ENCODE measurements around the gene EPM2A.

EPM2A gene

DNA sequence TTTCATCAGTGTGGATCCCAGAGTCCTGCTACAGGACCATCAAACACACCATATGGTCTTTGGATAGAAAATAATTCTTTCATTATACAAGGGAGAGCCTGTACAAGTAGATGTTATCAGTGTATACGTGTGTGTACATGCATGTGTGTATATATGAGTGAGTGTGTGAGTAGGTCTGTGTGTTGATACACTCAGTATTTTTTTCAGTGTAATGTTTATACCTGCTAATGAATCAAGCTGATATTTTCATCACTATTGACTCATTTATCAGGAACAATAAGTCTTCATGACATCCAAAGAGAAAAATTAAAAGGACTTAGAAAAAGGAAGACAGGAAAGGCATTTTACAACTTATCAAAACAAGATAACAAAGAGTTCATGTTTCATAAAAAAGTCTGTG lies 66.5 kb downstream of the EPM2A start:
- DNase-seq = no peak

DNA sequence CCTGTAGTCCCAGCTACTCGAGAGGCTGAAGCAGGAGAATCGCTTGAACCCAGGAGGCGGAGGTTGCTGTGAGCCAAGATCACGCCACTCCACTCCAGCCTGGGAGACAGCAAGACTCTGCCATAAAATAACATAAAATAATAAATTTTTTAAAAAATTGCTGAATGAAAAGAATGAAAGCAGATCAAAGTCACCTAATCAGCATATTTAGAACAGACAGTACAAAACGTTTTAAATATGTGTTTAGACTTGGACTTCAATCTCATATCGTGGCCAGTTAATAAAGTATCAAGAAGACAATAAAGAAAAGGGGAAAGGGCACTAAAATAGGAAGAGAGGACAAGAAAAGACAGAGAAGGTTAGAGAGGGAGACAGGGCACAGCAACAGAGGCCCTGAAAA lies 74.6 kb downstream of the EPM2A start:
- no peak for DNase-seq

DNA sequence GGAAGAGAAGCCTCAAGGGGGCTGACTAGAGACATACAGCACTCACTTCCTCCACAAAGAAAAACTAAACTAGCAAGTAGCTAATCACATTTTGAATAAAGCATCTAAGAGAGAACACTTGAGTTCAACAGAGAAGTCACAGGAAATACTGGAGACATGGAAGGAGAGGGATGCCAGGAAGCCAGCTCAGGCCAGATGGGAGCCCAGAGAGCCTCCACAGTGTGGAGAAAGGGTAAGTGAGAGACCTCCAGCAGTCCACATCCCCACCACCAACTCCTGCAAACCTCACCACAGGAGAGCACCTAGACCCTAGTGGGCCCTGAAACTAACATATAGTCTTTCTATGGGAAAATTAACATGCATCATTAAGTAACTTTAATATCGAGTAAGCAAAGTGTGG lies 79.2 kb downstream of the EPM2A start:
- DNase-seq = no peak

DNA sequence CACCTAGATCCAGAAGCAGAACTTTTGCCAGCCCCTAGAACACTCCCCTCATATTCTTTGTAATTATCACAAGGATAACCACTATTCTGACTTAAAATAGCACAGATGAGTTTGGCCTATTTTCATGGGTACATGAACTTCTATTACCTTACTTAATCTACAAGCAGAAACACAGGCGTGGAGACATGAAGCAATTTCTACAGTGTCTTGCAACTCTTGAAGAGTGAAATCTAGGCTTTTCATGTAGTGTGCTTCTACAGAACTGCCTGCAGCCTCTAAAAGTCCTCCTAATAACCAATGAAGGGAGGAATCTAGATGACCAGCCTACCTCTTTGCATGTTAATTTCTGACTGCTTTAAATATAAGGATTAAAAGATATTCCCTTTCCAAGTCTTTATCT lies 82.7 kb downstream of the EPM2A start:
- DNase-seq = no peak

DNA sequence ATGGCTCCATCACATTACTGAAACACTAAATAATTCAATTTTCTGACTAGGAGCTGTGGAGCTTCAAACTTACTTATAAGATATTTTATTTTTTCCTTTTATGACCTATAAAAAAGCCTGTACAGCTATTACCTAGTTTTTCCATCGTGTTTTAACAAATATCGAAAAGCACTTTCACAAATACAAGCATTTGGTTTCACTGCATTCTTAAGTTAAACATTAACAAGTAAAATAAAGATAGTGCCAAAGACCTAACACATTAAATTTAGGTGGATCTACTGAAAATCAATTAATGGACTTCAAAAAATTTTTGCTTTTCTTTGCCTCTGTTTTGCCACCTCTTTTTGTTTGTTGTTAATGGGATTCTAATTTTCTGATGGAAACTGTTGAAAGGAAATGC lies 83.3 kb downstream of the EPM2A start:
- DNase-seq = no peak

DNA sequence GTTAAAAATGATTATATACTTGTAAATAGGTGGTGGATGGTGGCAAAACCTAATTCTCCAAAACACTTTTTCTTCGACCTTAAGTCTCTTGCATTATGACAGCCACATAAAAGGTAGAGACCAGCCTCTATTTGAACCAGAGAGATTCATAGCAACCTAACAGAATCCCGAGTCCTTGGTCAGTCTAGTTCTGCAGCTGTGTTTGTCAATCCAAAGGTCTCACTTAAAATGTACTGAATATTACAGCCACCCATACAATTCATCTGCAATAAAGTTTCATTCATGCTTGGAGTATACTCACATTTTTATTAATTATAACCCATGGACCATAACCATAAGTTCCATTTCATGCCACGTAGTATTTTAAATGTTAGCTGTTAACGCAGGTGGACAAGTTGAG lies 87.2 kb downstream of the EPM2A start:
- DNase-seq = no peak

DNA sequence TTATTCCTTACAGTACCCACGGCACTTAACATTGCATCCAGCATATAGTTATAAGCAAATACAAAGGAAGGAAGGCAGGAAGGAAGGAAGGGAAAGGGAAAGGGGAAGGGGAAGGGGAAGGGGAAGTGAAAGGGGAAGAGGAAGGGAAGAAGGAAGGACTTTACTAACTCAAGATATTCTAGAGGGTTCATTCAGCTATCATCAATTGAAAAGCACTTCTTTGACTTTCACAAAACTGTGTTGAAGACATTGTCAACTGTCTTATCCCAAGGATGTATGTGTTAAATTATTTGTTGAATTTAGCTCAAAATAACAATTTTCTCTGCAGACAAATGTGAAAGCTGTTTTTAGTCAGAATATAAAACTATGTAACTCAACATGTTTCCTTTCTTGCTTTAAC lies 87.7 kb downstream of the EPM2A start:
- DNase-seq = no peak

DNA sequence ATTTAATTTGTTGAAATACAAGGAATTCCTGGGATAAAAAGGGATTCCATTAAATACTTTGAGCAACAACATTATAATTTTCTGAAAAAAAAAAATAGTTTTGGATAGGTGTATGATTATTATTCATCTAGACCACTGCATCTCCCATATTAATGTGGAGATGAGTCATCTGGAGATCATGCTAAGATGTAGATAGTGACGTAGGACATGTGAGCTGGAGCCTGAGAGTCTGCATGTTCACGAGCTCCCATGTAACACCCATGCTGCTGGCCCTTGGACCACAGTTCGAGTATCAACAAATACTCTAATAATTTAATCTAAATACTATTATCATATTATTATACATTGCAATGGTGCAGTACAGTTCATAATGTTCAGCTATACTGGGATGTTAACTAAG lies 91.6 kb downstream of the EPM2A start:
- no peak for DNase-seq

DNA sequence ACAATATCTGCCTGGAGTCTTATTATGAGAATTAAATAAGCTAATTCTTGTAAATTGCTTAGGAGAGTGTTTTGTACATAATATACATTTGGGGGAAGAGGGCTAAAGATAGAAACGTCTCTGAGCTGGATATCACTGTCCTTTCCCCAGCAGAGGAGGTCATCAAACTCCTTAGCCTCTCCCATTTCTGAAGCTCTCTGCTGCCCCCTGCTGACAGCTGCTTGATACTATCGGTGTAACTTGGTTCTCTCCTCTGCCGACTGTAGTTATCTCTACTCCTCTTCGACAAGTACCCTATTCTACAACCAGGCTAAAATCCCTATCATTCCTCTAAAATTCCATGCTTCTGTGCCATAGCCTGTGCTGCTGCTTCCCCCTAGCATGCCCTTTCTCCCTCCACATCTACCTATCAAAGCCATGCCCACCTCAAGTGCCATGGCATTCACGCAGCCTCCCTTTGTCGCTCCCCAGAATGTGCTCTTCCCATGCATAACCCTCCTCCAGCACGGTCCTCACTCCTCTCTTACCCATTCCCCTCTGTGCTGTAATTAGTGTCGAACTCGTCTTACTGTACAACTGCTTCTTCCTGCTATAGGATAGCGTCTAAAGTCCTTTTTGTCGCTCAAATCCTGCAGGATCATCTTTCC lies 101.2 kb downstream of the EPM2A start:
- DNase-seq = peak; percentile 79

DNA sequence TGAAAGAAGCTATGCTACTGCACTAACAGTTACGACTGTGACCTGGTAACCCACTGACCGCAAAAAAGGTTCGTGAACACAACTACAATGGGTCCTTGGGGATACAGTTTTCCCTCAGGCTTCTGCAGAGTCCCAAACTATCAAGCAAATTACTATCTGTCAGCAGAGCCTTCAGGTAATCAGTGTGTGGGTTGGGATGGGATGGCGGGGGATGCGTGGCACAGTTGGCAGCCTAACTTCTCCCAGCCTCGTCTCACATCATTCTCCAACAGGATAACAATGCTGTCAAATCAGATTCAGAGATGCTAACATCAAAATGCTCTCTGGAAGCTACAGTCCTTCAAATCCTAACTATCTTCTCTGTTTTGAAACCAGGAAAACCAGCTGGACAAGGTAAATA lies 102.3 kb downstream of the EPM2A start:
- DNase-seq = no peak

DNA sequence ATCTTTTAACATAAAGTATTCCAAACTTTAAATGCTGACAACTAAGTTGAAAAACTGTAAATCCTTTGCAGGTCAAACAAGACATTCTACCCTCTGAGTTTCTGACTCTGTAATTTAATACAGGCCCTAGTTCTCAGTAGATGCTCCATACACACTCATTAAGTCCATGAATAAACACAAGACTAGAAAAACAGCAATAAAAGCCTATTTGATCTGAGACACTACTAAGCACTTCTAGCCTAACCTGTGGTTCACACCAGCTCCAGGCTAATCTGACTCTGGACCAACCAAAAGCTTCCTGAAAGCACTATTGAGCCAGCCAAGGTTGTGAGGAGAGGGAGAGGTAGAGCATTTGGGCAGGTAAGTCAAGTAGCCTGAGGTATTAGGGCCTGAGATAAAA lies 103.9 kb downstream of the EPM2A start:
- DNase-seq = no peak

DNA sequence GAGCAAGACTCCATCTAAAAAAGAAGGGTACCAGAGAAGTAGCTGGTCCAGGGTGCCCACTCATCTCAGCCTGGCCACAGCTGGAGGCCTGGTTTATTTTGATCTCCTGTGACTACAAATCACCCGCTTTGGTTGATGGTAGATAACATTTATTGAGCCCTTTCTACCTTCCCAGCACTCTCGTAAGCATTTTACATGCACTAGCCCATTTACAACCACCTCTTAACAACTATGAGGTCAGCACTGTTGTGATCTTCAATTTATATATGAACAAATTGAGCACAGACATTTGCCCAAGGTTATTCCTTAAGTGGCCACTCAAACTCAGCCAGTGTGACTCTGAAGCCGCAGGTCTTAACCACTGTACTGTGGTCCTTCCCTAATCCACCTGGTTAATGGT lies 104.7 kb downstream of the EPM2A start:
- DNase-seq = no peak

DNA sequence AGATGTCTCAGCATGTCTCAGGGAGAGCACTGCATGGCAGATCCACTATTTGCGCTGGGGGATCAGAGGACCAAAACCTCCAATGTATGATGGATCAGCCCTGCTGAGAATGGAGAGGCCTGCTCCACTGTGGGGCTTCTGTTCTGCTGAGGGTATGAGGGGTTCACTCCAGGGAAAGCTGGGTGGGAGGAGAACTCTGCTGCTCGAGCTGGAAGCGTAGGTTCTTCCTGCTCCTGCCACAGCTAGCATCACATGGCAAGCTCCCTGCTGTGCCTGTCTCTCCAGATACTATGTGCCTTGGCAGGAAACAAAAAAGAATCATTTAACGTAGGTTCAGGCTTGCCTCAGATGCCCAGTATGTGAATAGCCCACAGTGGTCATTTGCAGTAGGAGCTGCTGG lies 105.8 kb downstream of the EPM2A start:
- no peak for DNase-seq

DNA sequence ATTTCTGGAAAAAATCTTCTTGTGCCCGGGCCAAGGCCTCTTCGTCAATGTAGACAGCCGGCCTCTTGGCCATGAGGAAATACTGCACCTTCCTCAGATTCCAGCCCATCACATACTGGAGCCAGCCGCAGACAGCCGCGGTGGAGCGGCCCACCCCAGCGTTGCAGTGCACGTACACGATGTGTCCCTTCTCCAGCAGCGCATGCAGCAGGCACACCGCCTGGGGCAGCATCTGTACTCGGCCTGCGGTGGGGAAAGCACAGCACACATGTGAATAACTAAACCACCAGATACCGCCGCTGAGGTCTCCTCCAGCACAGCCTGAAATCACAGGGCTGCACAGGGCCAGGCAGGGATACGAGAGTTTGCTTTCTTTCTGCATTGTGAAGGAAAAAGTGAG lies 107.9 kb downstream of the EPM2A start:
- no peak for DNase-seq

DNA sequence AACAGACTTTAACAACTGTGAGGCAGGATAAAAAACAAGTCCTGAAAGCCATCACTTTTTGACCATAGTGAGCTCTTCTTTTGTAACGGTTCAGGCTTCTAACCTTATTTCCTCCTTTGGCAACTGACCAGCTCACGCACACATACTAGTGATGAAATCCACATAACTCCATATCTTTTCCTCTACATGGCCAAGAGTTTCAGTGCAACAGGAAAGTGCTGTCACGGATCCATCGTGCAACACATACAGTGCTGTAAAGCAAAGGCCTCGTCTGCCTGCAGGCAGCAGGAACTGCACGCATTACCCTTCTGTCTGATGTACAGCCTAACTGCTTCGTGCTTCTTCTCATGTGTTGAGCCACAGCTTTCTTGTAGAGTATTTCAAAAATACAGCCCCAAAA lies 108.5 kb downstream of the EPM2A start:
- DNase-seq = no peak

DNA sequence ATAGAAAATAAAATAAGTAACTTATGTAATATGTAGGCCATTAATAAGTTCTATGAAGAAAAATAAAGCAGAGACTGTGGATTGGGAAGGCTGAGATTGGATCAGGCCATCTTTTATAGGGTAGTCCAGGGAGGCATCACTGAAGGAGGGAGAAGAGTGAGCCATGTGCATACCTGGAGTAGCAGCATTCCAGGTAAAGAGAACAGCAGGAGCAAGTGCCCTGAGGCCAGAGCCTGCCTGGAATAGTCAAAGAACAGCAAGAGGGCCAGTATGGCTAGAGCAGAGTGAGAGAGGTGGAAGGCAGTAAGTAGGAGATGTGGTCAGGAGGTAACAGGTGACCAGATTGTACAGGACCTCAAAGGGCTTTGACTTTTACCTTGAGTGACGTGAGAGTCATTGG lies 112.1 kb downstream of the EPM2A start:
- no peak for DNase-seq

DNA sequence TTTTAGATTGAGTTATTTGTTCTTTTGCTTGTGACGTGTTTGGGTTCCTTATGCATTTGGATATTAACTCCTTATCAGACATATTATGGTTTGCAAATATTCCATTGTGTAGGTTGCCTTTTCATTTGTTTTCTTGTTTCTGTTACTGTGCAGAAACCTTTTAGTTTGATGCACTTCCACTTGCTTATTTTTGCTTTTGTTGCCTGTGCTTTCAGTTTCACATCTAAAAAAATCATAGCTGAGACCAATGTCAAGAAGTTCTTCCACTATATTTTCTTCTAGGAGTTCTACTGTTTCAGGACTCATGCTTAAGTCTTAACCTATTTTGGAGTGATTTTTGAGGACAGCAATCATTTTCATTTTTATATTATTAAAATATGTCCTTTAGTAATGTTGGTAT lies 113.5 kb downstream of the EPM2A start:
- no peak for DNase-seq

DNA sequence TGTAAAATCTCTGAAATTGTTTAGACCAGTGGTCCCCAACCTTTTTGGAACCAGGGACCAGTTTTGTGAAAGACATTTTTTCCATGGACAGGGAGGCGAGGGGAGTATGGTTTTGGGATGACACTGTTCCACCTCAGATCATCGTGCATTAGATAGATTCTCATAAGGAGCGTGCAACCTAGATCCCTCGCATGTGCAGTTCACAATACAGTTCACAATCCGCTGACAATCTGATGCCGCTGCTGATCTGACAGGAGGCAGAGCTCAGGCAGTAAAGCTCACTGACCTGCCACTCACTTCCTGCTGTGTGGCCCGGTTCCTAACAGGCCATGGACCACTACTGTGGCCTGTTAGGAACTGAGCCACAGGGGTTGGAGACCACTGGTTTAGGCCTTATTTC lies 115.2 kb downstream of the EPM2A start:
- DNase-seq = no peak

DNA sequence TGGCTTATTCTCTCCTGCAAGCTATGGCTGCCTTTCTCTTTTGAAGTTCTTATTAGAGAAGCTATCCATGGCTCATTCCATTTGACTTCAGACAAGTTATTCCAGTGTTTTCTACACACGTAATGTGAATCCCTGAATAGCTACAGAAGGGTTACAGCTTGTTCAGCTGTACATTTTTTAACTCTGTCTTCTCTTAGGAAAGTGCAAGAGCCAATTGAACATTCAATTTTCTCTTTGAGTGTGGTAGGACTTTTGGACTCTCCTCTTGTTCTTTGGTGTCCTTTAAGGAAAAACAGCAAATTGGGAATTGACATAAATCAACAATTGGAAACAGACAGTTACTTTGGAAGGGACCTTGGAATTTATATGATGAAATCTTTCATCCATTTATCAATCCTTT lies 125.8 kb downstream of the EPM2A start:
- no peak for DNase-seq

DNA sequence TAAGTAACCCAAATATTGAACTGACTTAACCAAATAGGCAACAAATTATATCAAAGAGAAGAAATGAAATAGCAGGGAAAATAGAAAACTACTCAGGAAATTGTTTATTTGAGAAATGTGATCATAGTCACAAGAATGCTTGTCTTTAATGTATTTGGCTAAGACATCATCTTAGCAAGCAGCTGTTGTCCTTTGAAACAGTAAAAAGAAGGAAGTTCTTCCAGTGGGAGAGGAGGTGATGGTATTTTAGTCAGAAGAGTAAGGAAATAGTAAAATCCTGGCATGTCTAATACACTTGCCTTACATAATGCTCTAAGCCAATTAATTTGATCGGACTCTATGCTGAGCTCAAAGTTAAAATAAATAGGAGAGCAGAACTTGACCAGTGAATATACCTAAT lies 126.5 kb downstream of the EPM2A start:
- DNase-seq = no peak

DNA sequence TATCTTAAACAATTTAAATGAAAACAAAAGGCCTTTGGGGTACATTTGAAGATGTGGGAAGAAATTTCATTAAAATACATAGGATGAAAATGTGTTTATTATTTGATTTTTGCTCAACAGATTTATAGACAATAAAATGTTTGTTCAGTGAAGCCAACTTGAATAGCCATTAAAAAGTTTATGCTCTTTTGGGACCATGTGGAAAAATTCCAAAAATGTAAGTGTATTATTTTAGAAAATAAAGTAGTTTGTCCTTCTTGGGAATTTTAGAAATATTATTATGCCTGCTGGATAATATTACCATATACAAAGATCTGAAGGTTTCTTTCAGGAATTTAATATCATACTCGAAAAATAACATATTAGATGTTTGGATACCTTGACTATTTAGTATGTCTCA lies 131.3 kb downstream of the EPM2A start:
- DNase-seq = no peak

DNA sequence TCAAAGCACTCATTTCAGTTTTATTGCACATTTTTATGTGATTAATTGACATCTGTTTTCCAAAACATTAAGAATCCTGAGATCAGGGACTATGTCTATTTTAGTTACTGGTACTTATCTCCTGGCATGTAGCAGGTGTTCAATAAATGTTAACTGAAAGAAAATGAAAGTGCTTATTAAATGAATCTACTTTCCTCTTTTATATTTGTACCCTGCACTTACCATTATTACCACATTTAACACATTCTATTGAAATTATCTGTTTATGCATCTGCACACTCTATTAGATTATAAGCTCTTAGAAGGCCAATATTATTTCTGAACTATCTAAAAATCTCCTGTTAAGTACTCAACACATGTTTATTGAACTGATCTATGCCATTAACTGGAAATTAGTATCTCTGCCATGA lies 131.9 kb downstream of the EPM2A start:
- DNase-seq = no peak

DNA sequence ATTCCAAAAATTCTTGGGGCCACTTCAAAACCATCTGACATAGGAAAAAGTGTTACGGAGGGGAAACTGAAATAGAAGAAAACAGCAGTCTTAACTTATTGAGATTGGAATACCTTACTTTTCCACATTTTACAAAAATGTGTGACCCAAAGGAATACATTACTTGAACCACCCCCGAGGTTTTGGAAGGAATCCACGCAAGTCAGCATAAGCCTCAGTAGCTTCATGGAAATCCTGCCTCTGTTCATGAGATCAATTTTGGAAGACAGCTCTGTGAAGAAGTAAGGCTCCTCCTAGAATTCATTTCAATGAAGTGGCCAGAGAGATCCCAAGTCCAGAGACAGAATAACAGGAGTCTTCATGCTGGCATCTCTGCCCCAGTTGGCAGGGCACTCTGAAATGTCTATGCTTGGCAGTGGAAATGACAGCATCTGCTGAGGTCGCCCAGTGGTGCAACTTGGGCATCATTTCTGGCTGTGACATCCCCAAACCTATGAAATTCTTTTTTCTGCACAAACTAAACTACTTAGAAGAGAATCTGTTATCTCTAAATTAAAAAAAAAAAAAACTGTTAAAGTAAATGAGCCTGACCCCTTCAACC lies 132.5 kb downstream of the EPM2A start:
- no peak for DNase-seq

DNA sequence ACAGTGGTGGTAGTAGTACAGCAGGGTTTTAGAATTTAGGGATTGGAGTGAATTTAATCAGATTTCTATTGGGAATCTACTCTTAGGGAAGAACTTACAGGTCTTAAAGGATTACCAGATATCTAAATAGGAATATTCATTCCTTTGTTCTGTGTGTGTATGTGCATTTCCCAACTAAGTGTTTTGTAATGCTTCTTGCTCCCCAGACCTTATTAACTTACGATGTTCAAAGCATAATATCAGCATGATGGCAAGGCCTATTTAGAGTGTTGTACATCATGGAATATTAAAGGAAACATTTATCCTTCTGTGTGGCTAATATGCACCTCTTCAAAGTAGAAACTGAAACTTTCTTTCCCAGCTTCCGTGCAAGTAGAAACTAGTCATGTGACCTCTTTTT lies 133.9 kb downstream of the EPM2A start:
- no peak for DNase-seq

DNA sequence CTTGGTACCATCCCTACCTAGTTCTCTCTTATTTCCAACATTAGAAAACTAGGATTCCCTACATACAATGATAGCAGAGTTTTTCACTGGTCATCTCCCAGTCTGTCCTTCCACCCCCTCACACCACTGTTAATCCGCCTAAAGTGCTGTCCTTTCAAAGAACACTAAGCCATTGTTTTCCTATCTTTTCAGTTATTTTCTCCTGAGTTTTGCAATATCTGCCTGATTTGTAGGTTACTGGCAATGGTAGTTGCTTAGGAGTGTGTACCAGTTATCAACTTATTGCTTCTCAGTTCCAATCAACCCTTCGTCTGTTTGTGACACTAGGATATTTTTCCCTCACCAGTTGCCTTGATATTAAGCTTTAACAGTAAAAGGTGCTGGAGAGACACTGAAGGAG lies 135.0 kb downstream of the EPM2A start:
- no peak for DNase-seq

DNA sequence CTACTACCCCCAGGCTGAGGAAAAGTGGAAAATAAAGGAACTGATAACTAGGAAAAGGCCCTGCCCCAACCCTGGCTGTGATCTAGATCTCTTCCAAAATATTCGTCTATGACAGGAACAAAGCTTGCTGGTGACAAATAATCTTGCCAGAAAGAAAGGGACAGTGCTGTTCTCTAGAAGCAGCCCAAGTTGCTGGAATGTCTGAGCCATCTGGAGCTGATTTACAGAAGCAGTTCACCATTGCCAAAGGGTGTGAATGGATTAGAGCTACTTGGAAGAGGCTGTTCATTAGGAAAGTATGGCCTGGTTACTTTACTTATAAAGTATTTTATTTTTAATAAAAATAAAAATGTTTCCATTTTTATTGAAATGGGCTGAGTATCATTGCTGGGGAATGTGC lies 146.3 kb downstream of the EPM2A start:
- no peak for DNase-seq

Measured in stimulated activated CD4-positive, alpha-beta T cell treated with anti-CD3 and anti-CD28 coated beads, Interleukin-1b, Interleukin-23, amount 100 ng/mL, for 48 hours (primary cell).